GM21447 (cell line): ENCODE measurements around the gene IDH3G.
A peak's percentile ranks its signal among the peaks of the same experiment; 100 is the strongest.
"Not testable (repeated sequence)": the region's sequence is repeated elsewhere in the genome, so short reads cannot be mapped to it uniquely, and the experiment has no call there.

Experiments used
- ATAC-seq: cut with Tn5 transposase; IDR thresholded peaks from one replicate; pipeline ENCODE4 v1.9.1; 2021; ENCODE audit not compliant: unreplicated experiment

The IDH3G gene

GRCh38 chrX:153794018-153794896 lies at the start of gene IDH3G, which contains the start of gene SSR4:
Gene IDH3G, minus strand, starts transcription at chrX:153794375. Its CDS starts 49 bp downstream, at chrX:153794326.
Gene SSR4, plus strand, starts transcription at chrX:153794668. Its CDS starts 20 bp downstream, at chrX:153794688.
- ATAC-seq, result peak; percentile 93

- no peak for ATAC-seq
Observed at GRCh38 chrX:153836921-153837320, 42.7 kb upstream of the IDH3G start.

- no peak for ATAC-seq
Observed at GRCh38 chrX:153832728-153833127, 38.6 kb upstream of the IDH3G start.

- ATAC-seq, result no peak
Observed at GRCh38 chrX:153831429-153832150, 37.4 kb upstream of the IDH3G start.

GRCh38 chrX:153830640-153831428 lies 36.7 kb upstream of the IDH3G start:
- ATAC-seq, result no peak

GRCh38 chrX:153829799-153830639 lies 35.8 kb upstream of the IDH3G start, which contains the start of gene PDZD4:
Gene PDZD4, minus strand, starts transcription at chrX:153830544. Its CDS starts 246 bp downstream, at chrX:153830298.
- no peak for ATAC-seq

- no peak for ATAC-seq
Observed at GRCh38 chrX:153829549-153829798, 35.3 kb upstream of the IDH3G start.

- no peak for ATAC-seq
Observed at GRCh38 chrX:153828723-153829548, 34.8 kb upstream of the IDH3G start.

- ATAC-seq, result no peak
Observed at GRCh38 chrX:153828308-153828707, 34.1 kb upstream of the IDH3G start.

- ATAC-seq, result no peak
Observed at GRCh38 chrX:153827903-153828302, 33.7 kb upstream of the IDH3G start.

- no peak for ATAC-seq
Observed at GRCh38 chrX:153827016-153827415, 32.8 kb upstream of the IDH3G start.

- ATAC-seq, result no peak
Observed at GRCh38 chrX:153825042-153825441, 30.9 kb upstream of the IDH3G start.

GRCh38 chrX:153824348-153824747 lies 30.2 kb upstream of the IDH3G start:
- ATAC-seq, result no peak

GRCh38 chrX:153821066-153821465 lies 26.9 kb upstream of the IDH3G start:
- ATAC-seq, result no peak

GRCh38 chrX:153820601-153821000 lies 26.4 kb upstream of the IDH3G start:
- no peak for ATAC-seq

- no peak for ATAC-seq
Observed at GRCh38 chrX:153819384-153820040, 25.3 kb upstream of the IDH3G start.

GRCh38 chrX:153818571-153819383 lies 24.6 kb upstream of the IDH3G start:
- ATAC-seq, result no peak

GRCh38 chrX:153818064-153818463 lies 23.9 kb upstream of the IDH3G start:
- ATAC-seq, result not testable (repeated sequence)
